ENCODE results near the gene MAMDC4. TPM values are rescaled to one million over a fixed set of nuclear protein-coding genes. Genes with fewer than 3 reads are reported as not detected.

Gene MAMDC4
- total RNA-seq, 2 donors from 2014 or later: 6.8 to 15.4 TPM

DNA sequence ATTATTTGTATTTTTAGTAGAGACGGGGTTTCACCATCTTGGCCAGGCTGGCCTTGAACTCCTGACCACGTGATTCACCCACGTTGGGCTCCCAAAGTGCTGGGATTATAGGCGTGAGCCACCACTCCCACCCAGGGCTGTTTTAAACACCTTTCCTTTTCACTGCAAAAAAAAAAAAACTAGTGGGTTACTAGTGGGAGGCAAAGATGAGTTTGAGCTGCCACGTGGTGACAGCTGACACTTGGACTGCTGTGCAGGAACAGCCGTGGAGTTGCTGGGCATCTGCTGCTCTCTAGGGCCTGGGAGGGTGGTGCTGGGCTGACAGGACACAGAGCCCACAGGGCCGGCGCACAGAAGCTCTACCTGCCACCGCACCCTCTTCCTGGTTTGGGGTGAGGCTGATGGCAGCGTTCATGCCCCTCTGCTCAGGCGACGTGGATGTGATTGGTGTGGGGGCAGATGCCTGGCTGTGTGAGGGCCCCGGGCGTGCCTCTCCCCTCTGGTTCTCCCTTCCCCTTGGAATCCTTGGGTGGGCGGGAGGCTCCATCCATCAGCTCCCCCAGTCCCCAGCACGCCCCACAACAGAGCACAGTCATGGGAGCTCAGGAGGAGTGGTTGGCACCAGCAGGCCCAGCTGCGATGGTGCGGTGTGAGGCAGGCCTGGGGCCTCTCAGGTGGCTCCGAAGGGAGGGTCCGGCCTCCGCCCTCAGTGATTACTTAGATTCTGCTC lies 27.5 kb upstream of the MAMDC4 start:
- peaks cover 3% of the 10 kb centered on the region for H3K27me3 Mint-ChIP-seq (ENCODE audit: insufficient read depth)
- WGBS, 2 experiments (ENCODE audit: insufficient coverage in 1 of 2, insufficient read length in 1 of 2): 94 to 95% methylated on average over 14 to 21 of the region's 21 CpGs

DNA sequence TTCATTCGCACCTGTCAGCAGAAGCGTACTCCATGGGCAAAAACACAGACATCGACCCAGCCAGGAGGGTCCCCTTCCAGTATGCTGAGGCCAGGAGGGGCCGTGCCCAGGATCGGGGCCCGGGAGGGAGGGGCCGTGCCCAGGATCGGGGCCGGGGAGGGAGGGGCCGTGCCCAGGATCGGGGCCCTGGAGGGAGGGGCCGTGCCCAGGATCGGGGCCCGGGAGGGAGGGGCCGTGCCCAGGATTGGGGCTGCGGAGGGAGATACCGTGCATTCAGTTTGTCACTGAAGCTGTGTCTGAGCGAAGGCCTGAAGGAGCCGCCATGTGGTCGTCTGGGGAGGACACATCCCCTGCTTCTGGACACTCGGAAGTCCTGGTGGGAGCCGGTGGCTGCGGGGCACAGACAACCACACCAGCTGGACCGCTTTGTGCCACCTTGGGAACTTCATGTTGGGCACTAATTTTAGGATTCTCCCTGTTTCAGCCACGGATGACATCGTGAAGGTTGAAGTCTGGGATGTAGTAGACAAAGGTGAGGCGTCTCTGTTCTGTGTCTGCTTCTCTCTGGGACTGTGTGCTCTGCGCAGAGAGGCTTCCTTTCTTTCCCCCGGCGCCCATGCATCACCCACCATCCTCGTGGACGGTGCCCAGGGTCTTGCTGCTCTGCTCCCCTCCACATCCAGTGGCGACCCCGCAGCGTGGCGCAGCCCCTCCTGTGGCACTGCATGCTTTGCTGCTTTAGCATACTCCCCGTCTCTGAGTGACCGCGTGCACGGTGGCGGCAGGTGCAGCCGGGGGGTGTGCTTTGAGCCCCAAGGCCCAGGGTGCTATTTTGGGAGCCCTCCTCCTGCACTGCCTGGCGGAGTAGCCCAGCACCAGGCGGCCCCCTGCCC lies 26.6 kb upstream of the MAMDC4 start:
- Mint-ChIP-seq H3K27ac (no peak overlapping the region), H3K27me3 (ENCODE audit: insufficient read depth) (peaks cover 3% of the 10 kb centered on the region), H3K36me3 (ENCODE audit: low read depth) (peaks cover 38% of the 10 kb centered on the region), H3K4me1 (peaks cover 9% of the 10 kb centered on the region), H3K9me3 (no peaks in the 10 kb centered on the region), H3K4me3 (no peak overlapping the region)
- TF ChIP-seq, protein P1, sequence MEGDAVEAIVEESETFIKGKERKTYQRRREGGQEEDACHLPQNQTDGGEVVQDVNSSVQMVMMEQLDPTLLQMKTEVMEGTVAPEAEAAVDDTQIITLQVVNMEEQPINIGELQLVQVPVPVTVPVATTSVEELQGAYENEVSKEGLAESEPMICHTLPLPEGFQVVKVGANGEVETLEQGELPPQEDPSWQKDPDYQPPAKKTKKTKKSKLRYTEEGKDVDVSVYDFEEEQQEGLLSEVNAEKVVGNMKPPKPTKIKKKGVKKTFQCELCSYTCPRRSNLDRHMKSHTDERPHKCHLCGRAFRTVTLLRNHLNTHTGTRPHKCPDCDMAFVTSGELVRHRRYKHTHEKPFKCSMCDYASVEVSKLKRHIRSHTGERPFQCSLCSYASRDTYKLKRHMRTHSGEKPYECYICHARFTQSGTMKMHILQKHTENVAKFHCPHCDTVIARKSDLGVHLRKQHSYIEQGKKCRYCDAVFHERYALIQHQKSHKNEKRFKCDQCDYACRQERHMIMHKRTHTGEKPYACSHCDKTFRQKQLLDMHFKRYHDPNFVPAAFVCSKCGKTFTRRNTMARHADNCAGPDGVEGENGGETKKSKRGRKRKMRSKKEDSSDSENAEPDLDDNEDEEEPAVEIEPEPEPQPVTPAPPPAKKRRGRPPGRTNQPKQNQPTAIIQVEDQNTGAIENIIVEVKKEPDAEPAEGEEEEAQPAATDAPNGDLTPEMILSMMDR (conservative IDR thresholded peaks at IDR 0.05): peak; percentile 31
- Histone ChIP-seq H3K4me1 (ENCODE audit: control insufficient read depth, insufficient read depth, low read length) (peaks cover 3% of the 10 kb centered on the region), H3K9me3 (ENCODE audit: control insufficient read depth, low read length) (no peaks in the 10 kb centered on the region), H3K9ac (ENCODE audit: extremely low read depth, low read length, poor library complexity, severe bottlenecking) (no peak overlapping the region), H3K27ac (ENCODE audit: low read depth, low read length) (no peak overlapping the region), H3K27me3 (ENCODE audit: control insufficient read depth, insufficient read depth, low read length, poor library complexity, severe bottlenecking) (no peaks in the 10 kb centered on the region), H3K36me3 (ENCODE audit: control insufficient read depth, insufficient read depth, low read length) (peaks cover 62% of the 10 kb centered on the region), H3K4me3 (ENCODE audit: low read length) (no peak overlapping the region)
- no peak for DNase-seq
- WGBS, 2 experiments (ENCODE audit: insufficient coverage in 1 of 2, insufficient read length in 1 of 2): 94 to 95% methylated on average over 30 to 44 of the region's 44 CpGs

More for the DNA sequence above, 27.5 kb upstream of the MAMDC4 start:
- H3K4me3 Mint-ChIP-seq: no peak overlapping the region
- H3K4me1 Mint-ChIP-seq: peaks cover 10% of the 10 kb centered on the region
- peaks cover 3% of the 10 kb centered on the region for H3K4me1 ChIP-seq (ENCODE audit: control insufficient read depth, insufficient read depth, low read length)
- no peak overlapping the region for H3K27ac Mint-ChIP-seq
- H3K9me3 Mint-ChIP-seq: no peaks in the 10 kb centered on the region
- H3K36me3 Mint-ChIP-seq (ENCODE audit: low read depth): peaks cover 36% of the 10 kb centered on the region
- no peaks in the 10 kb centered on the region for H3K9me3 ChIP-seq (ENCODE audit: control insufficient read depth, low read length)
- no peak overlapping the region for H3K4me3 ChIP-seq (ENCODE audit: low read length)
- no peak overlapping the region for H3K27ac ChIP-seq (ENCODE audit: low read depth, low read length)
- no peaks in the 10 kb centered on the region for H3K27me3 ChIP-seq (ENCODE audit: control insufficient read depth, insufficient read depth, low read length, poor library complexity, severe bottlenecking)
- H3K36me3 ChIP-seq (ENCODE audit: control insufficient read depth, insufficient read depth, low read length): peaks cover 55% of the 10 kb centered on the region
- H3K9ac ChIP-seq (ENCODE audit: extremely low read depth, low read length, poor library complexity, severe bottlenecking): no peak overlapping the region
- TF ChIP-seq, protein P1 (conservative IDR thresholded peaks at IDR 0.05): no peak
- no peak for DNase-seq

DNA sequence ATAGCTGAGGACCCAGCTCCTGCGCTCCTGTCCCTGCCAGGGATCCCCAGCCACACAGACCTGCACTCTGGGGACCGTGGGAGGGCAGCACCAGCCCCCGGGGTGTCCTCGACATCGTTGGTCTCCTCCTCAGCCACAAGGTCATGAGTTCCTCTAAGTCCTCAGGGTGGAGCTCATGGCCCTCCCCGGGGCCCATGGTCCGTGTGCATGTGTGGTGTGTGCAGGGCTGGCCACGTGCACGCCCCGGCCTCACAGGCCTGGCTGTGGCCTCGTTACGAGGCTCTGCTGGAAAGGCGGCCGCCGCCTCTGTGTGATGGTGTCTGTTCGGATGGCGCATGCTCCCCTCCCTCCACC lies 26.0 kb upstream of the MAMDC4 start:
- Histone ChIP-seq H3K9ac (ENCODE audit: extremely low read depth, low read length, poor library complexity, severe bottlenecking) (no peak overlapping the region), H3K4me1 (ENCODE audit: control insufficient read depth, insufficient read depth, low read length) (no peaks in the 10 kb centered on the region), H3K27ac (ENCODE audit: low read depth, low read length) (no peak overlapping the region), H3K9me3 (ENCODE audit: control insufficient read depth, low read length) (no peaks in the 10 kb centered on the region), H3K4me3 (ENCODE audit: low read length) (no peak overlapping the region), H3K36me3 (ENCODE audit: control insufficient read depth, insufficient read depth, low read length) (peaks cover 68% of the 10 kb centered on the region), H3K27me3 (ENCODE audit: control insufficient read depth, insufficient read depth, low read length, poor library complexity, severe bottlenecking) (no peaks in the 10 kb centered on the region)
- H3K27ac Mint-ChIP-seq: no peak overlapping the region
- no peak for DNase-seq
- WGBS, 2 experiments (ENCODE audit: insufficient coverage in 1 of 2, insufficient read length in 1 of 2): 97 to 98% methylated on average over 5 to 17 of the region's 17 CpGs
- no peaks in the 10 kb centered on the region for H3K9me3 Mint-ChIP-seq
- H3K4me3 Mint-ChIP-seq: no peak overlapping the region
- H3K27me3 Mint-ChIP-seq (ENCODE audit: insufficient read depth): no peaks in the 10 kb centered on the region
- peaks cover 3% of the 10 kb centered on the region for H3K4me1 Mint-ChIP-seq
- H3K36me3 Mint-ChIP-seq (ENCODE audit: low read depth): peaks cover 44% of the 10 kb centered on the region
- TF ChIP-seq, protein P1 (conservative IDR thresholded peaks at IDR 0.05): no peak

Measured in endodermal cell (in vitro differentiated cells).